ENCODE measurements around the gene SLX4IP. TPM values are rescaled to one million over a fixed set of nuclear protein-coding genes. Genes with fewer than 3 reads are reported as not detected.

SLX4IP gene
- total RNA-seq, 1 experiment from 2014 or later, result 11.1 TPM

DNA sequence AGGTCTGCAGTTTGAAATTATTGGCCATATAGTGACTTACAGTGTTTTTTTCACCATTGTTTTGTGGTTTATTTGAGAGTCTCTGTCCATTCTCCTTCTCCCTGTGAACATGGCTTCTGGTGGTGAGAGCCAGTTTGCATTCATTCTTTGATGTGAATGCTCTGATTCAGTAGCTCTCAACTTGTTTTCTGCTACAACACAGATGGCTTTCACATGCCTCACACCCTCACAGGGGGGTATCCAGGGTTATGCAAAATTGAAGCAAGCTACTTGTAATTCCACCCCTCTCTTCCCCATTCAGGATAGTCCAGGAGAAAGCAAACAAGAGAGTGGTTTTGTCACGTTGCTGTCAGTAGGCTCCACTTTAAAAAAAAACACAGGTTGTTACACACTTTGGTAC lies 55.6 kb downstream of the SLX4IP start:
- no peak overlapping the region for H3K4me3 ChIP-seq (replicated peaks in 1 of 2; ENCODE audit: low read depth in 1 of 2, low read length in 2 of 2)
- H2AFZ ChIP-seq (ENCODE audit: low read depth, low read length, poor library complexity, severe bottlenecking), result no peak overlapping the region
- H3K27ac ChIP-seq (ENCODE audit: low read depth, low read length), result no peak overlapping the region
- no peak for ATAC-seq
- no peaks in the 10 kb centered on the region for H3K27me3 ChIP-seq (ENCODE audit: insufficient read depth, low read length)
- TF ChIP-seq, protein P1, sequence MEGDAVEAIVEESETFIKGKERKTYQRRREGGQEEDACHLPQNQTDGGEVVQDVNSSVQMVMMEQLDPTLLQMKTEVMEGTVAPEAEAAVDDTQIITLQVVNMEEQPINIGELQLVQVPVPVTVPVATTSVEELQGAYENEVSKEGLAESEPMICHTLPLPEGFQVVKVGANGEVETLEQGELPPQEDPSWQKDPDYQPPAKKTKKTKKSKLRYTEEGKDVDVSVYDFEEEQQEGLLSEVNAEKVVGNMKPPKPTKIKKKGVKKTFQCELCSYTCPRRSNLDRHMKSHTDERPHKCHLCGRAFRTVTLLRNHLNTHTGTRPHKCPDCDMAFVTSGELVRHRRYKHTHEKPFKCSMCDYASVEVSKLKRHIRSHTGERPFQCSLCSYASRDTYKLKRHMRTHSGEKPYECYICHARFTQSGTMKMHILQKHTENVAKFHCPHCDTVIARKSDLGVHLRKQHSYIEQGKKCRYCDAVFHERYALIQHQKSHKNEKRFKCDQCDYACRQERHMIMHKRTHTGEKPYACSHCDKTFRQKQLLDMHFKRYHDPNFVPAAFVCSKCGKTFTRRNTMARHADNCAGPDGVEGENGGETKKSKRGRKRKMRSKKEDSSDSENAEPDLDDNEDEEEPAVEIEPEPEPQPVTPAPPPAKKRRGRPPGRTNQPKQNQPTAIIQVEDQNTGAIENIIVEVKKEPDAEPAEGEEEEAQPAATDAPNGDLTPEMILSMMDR (IDR thresholded peaks at IDR 0.05 in 2 of 3, conservative IDR thresholded peaks at IDR 0.05 in 1 of 3; ENCODE audit: borderline replicate concordance in 1 of 3, insufficient read depth in 1 of 3, low read depth in 2 of 3, low read length in 2 of 3), result no peak
- no peak for TF ChIP-seq FOSL1 (IDR thresholded peaks at IDR 0.05; ENCODE audit: low read depth)
- no peak for TF ChIP-seq EZH2 (IDR thresholded peaks at IDR 0.05)
- TF ChIP-seq ZFX (IDR thresholded peaks at IDR 0.05), result no peak
- TF ChIP-seq, protein P2, sequence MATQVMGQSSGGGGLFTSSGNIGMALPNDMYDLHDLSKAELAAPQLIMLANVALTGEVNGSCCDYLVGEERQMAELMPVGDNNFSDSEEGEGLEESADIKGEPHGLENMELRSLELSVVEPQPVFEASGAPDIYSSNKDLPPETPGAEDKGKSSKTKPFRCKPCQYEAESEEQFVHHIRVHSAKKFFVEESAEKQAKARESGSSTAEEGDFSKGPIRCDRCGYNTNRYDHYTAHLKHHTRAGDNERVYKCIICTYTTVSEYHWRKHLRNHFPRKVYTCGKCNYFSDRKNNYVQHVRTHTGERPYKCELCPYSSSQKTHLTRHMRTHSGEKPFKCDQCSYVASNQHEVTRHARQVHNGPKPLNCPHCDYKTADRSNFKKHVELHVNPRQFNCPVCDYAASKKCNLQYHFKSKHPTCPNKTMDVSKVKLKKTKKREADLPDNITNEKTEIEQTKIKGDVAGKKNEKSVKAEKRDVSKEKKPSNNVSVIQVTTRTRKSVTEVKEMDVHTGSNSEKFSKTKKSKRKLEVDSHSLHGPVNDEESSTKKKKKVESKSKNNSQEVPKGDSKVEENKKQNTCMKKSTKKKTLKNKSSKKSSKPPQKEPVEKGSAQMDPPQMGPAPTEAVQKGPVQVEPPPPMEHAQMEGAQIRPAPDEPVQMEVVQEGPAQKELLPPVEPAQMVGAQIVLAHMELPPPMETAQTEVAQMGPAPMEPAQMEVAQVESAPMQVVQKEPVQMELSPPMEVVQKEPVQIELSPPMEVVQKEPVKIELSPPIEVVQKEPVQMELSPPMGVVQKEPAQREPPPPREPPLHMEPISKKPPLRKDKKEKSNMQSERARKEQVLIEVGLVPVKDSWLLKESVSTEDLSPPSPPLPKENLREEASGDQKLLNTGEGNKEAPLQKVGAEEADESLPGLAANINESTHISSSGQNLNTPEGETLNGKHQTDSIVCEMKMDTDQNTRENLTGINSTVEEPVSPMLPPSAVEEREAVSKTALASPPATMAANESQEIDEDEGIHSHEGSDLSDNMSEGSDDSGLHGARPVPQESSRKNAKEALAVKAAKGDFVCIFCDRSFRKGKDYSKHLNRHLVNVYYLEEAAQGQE (IDR thresholded peaks at IDR 0.05; ENCODE audit: low read depth), result no peak
- TF ChIP-seq, protein P3, sequence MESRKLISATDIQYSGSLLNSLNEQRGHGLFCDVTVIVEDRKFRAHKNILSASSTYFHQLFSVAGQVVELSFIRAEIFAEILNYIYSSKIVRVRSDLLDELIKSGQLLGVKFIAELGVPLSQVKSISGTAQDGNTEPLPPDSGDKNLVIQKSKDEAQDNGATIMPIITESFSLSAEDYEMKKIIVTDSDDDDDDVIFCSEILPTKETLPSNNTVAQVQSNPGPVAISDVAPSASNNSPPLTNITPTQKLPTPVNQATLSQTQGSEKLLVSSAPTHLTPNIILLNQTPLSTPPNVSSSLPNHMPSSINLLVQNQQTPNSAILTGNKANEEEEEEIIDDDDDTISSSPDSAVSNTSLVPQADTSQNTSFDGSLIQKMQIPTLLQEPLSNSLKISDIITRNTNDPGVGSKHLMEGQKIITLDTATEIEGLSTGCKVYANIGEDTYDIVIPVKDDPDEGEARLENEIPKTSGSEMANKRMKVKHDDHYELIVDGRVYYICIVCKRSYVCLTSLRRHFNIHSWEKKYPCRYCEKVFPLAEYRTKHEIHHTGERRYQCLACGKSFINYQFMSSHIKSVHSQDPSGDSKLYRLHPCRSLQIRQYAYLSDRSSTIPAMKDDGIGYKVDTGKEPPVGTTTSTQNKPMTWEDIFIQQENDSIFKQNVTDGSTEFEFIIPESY (IDR thresholded peaks at IDR 0.05; ENCODE audit: extremely low read depth, insufficient replicate concordance, low read length), result no peak
- TF ChIP-seq ELF1 (IDR thresholded peaks at IDR 0.05; ENCODE audit: borderline replicate concordance, low read depth), result no peak
- TF ChIP-seq SRF (IDR thresholded peaks at IDR 0.05; ENCODE audit: low read depth), result no peak
- TF ChIP-seq, protein P4, sequence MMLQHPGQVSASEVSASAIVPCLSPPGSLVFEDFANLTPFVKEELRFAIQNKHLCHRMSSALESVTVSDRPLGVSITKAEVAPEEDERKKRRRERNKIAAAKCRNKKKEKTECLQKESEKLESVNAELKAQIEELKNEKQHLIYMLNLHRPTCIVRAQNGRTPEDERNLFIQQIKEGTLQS (IDR thresholded peaks at IDR 0.05), result no peak
- no peak for TF ChIP-seq POLR2A (IDR thresholded peaks at IDR 0.05; ENCODE audit: borderline replicate concordance, extremely low read depth, insufficient read depth, insufficient read length)
- TF ChIP-seq JUND (IDR thresholded peaks at IDR 0.05), result no peak
- no peak for TF ChIP-seq TCF7L2 (IDR thresholded peaks at IDR 0.05; ENCODE audit: borderline replicate concordance, extremely low read depth, insufficient read depth, insufficient read length)
- no peak for TF ChIP-seq ZNF274 (IDR thresholded peaks at IDR 0.05; ENCODE audit: low read depth, low read length)
- no peak for TF ChIP-seq CEBPB (IDR thresholded peaks at IDR 0.05; ENCODE audit: low read depth)
- no peak for TF ChIP-seq YY1 (IDR thresholded peaks at IDR 0.05; ENCODE audit: extremely low read depth, insufficient replicate concordance, low read depth, low read length)
- no peak overlapping the region for H3K4me2 ChIP-seq (ENCODE audit: low read length)
- peaks cover 0 to 23% of the 10 kb centered on the region in 2 experiments; a peak in 2 of 4 replicates for H3K4me1 ChIP-seq (ENCODE audit: control insufficient read depth in 1 of 2, insufficient read depth in 2 of 2, low read length in 2 of 2)
- no peaks in the 10 kb centered on the region for H3K9me3 ChIP-seq (ENCODE audit: control insufficient read depth in 1 of 2, insufficient read depth in 1 of 2, low read depth in 1 of 2, low read length in 2 of 2)
- H3K36me3 ChIP-seq (ENCODE audit: control insufficient read depth in 1 of 2, insufficient read depth in 2 of 2, low read length in 2 of 2), result no peaks in the 10 kb centered on the region
- no peaks in the 10 kb centered on the region for H4K20me1 ChIP-seq (ENCODE audit: insufficient read depth)
- RAD21 ChIA-PET (ENCODE audit: low non-redundant PET in 1 of 2, low total read pairs in 2 of 2, uncharacterized antibody in 2 of 2, unreplicated experiment in 2 of 2), result no interaction called here
- intact Hi-C loops (cut with micrococcal nuclease), result no loop called here
- DNase-seq (ENCODE audit: low read depth, low spot score), result no peak
- peaks cover 7% of the 10 kb centered on the region for H3K79me2 ChIP-seq (ENCODE audit: insufficient read depth, low read length)
- H3K9ac ChIP-seq (ENCODE audit: low read length), result no peak overlapping the region
- POLR2A ChIA-PET, result no interaction called here
- CTCF ChIA-PET, result no interaction called here
- H3K9me2 ChIP-seq (ENCODE audit: insufficient read depth), result no peaks in the 10 kb centered on the region; the same call in 1 of the 2 replicates
- no TSS peak for BruUV-seq (replicated peaks)

All from HCT116 (cell line).